Fibroblast of the conjunctiva (primary cell): ENCODE measurements around the gene SSPN.

Experiments
- DNase-seq: peaks from one replicate; pipeline ENCODE4 v3.0.0-alpha.2; 2010; ENCODE audit warnings: low read depth

Gene SSPN

GRCh38 chr12:26187014-26187798, 8.2 kb upstream of the SSPN start:
- no peak for DNase-seq

GRCh38 chr12:26188127-26188526, 7.2 kb upstream of the SSPN start:
- DNase-seq: peak; percentile 42

GRCh38 chr12:26188641-26189040, 6.7 kb upstream of the SSPN start:
- DNase-seq: no peak

- DNase-seq: no peak
Observed at GRCh38 chr12:26192142-26192541, 3.2 kb upstream of the SSPN start.

- no peak for DNase-seq
Observed at GRCh38 chr12:26193539-26193938, 1.8 kb upstream of the SSPN start.

GRCh38 chr12:26195641-26196420, 458 bp downstream of the SSPN start:
- DNase-seq: no peak

GRCh38 chr12:26196421-26196716, 996 bp downstream of the SSPN start:
- no peak for DNase-seq

GRCh38 chr12:26197832-26198231, 2.5 kb downstream of the SSPN start:
- no peak for DNase-seq

- no peak for DNase-seq
Observed at GRCh38 chr12:26198742-26199141, 3.4 kb downstream of the SSPN start.

GRCh38 chr12:26203167-26203780, 7.9 kb downstream of the SSPN start:
- DNase-seq: no peak

GRCh38 chr12:26204612-26205289, 9.4 kb downstream of the SSPN start:
- no peak for DNase-seq

GRCh38 chr12:26205298-26205697, 9.9 kb downstream of the SSPN start:
- DNase-seq: no peak

- DNase-seq: no peak
Observed at GRCh38 chr12:26205941-26206340, 10.6 kb downstream of the SSPN start.

- no peak for DNase-seq
Observed at GRCh38 chr12:26211331-26211730, 16.0 kb downstream of the SSPN start.

GRCh38 chr12:26212396-26212795, 17.0 kb downstream of the SSPN start:
- no peak for DNase-seq

- DNase-seq: no peak
Observed at GRCh38 chr12:26212988-26213387, 17.6 kb downstream of the SSPN start.

GRCh38 chr12:26214121-26214520, 18.7 kb downstream of the SSPN start:
- no peak for DNase-seq

- no peak for DNase-seq
Observed at GRCh38 chr12:26219736-26220135, 24.4 kb downstream of the SSPN start.

GRCh38 chr12:26224657-26225056, 29.3 kb downstream of the SSPN start:
- no peak for DNase-seq

- DNase-seq: no peak
Observed at GRCh38 chr12:26226122-26226521, 30.7 kb downstream of the SSPN start.

- no peak for DNase-seq
Observed at GRCh38 chr12:26226629-26227360, 31.4 kb downstream of the SSPN start.

GRCh38 chr12:26227361-26227745, 32.0 kb downstream of the SSPN start:
- no peak for DNase-seq
